Tibial artery (tissue), 4 donors: Measurements from ENCODE around the gene ADAMTSL1.
"Not testable (repeated sequence)": the region's sequence is repeated elsewhere in the genome, so short reads cannot be mapped to it uniquely, and the experiment has no call there.

Experiments used
- DNase-seq, 2 donors: peaks; one replicate each; pipeline ENCODE4 v3.0.0-alpha.2; 2019
- H3K27ac ChIP-seq, 2 donors: fragments of 200-600 bp; sonication (generic) in 1 of 2; 1 replicate in 1 of 2; 2 replicates in 1 of 2; pipeline ENCODE4 v1.5.1; 2018 to 2019; ENCODE audit warnings: mild to moderate bottlenecking in 1 of 2
- H3K27me3 ChIP-seq, 2 donors: fragments of 200-600 bp; sonication (generic) in 1 of 2; one replicate each; pipeline versions ENCODE4 v1.5.1 to v1.6.0; 2016 to 2019
- H3K36me3 ChIP-seq, 3 donors: fragments of 200-600 bp; sonication (generic) in 2 of 3; one replicate each; pipeline ENCODE4 v1.5.1; 2016 to 2019; ENCODE audit warnings: mild to moderate bottlenecking in 2 of 3
- H3K4me1 ChIP-seq, 4 donors: fragments of 200-600 bp; sonication (generic) in 2 of 4; 1 replicate in 3 of 4; 2 replicates in 1 of 4; pipeline ENCODE4 v1.5.1; 2016 to 2019
- H3K4me3 ChIP-seq, 2 donors: fragments of 200-600 bp; sonication (generic) in 1 of 2; 1 replicate in 1 of 2; 2 replicates in 1 of 2; pipeline ENCODE4 v1.5.1; 2018 to 2019; ENCODE audit warnings: mild to moderate bottlenecking in 2 of 2
- H3K9me3 ChIP-seq, 3 donors: fragments of 200-600 bp; sonication (generic) in 1 of 3; one replicate each; pipeline ENCODE4 v1.5.1; 2016 to 2019
- intact Hi-C: fragments of 100-400 bp; cut with DNase I; formaldehyde crosslinking; loops from one replicate; pipeline ENCODE4 v1.15.0; 2023; ENCODE audit warnings: low total_unique reads
- TF ChIP-seq, protein P1 (sequence below), 2 experiments: fragments of 200-600 bp in 1 of 2; fragments of 450-650 bp in 1 of 2; IDR thresholded peaks; one replicate each; pipeline ENCODE4 v1.5.1; 2017 to 2019; ENCODE audit warnings: antibody characterized with exemption in 2 of 2, mild to moderate bottlenecking in 1 of 2, moderate library complexity in 1 of 2

The ADAMTSL1 gene

GRCh38 chr9:18926513-18926912 is 452.6 kb downstream of the ADAMTSL1 start:
- H3K27me3 ChIP-seq, result no peaks in the 10 kb centered on the region
- no peak for DNase-seq
- intact Hi-C loops, result no loop called here
- no peak overlapping the region for H3K4me3 ChIP-seq
- no peaks in the 10 kb centered on the region for H3K9me3 ChIP-seq
- no peak overlapping the region for H3K27ac ChIP-seq
- TF ChIP-seq, protein P1, sequence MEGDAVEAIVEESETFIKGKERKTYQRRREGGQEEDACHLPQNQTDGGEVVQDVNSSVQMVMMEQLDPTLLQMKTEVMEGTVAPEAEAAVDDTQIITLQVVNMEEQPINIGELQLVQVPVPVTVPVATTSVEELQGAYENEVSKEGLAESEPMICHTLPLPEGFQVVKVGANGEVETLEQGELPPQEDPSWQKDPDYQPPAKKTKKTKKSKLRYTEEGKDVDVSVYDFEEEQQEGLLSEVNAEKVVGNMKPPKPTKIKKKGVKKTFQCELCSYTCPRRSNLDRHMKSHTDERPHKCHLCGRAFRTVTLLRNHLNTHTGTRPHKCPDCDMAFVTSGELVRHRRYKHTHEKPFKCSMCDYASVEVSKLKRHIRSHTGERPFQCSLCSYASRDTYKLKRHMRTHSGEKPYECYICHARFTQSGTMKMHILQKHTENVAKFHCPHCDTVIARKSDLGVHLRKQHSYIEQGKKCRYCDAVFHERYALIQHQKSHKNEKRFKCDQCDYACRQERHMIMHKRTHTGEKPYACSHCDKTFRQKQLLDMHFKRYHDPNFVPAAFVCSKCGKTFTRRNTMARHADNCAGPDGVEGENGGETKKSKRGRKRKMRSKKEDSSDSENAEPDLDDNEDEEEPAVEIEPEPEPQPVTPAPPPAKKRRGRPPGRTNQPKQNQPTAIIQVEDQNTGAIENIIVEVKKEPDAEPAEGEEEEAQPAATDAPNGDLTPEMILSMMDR (IDR thresholded peaks at IDR 0.05), result no peak
- H3K36me3 ChIP-seq, result no peaks in the 10 kb centered on the region
- peaks cover 0 to 20% (median 11%) of the 10 kb centered on the region in 4 donors for H3K4me1 ChIP-seq

DNA sequence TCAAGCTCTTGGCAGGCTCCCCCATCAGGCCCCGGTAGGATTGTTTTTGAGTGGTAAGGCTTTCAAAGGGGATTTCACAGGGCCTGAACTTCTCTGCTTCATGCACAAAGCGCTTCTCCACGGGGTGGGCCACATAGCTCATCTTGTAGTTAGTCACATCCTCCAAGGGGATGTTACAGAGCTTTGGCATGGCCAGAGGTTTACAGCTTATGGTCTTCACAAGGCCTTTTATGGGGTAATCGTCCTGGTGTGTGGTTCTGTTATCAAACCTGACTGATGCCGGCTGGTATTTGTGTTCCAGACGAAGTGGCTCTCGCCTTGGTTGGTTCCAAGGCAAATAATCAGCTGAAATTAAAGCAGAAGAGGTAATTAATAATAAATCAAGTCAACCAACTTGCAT is 454.8 kb downstream of the ADAMTSL1 start:
- intact Hi-C loops, result no loop called here
- H3K4me3 ChIP-seq, result no peak overlapping the region
- TF ChIP-seq, protein P1 (IDR thresholded peaks at IDR 0.05), result no peak

DNA sequence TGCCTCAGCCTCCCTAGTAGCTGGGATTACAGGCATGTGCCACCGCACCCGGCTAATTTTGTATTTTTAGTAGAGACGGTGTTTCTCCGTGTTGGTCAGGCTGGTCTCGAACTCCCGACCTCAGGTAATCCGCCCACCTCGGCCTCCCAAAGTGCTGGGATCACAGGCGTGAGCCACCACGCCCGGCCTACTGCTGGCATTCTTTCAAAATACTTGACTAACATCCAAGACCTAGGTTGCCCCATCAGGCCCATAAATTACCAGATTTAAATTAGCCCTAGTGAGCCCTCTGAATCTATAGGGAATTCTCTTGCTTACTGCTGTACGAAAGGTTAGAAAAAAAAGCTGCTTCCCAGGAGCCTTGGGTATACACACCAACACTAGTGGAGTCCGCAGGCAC is 456.7 kb downstream of the ADAMTSL1 start:
- H3K9me3 ChIP-seq, DNase-seq, H3K27me3 ChIP-seq, H3K27ac ChIP-seq, H3K4me1 ChIP-seq, intact Hi-C loops, H3K36me3 ChIP-seq, H3K4me3 ChIP-seq: not testable (repeated sequence)

More for the DNA sequence above, 454.8 kb downstream of the ADAMTSL1 start:
- no peaks in the 10 kb centered on the region for H3K27me3 ChIP-seq
- DNase-seq, result no peak
- H3K36me3 ChIP-seq, result no peaks in the 10 kb centered on the region
- H3K27ac ChIP-seq, result no peak overlapping the region
- no peaks in the 10 kb centered on the region for H3K9me3 ChIP-seq
- H3K4me1 ChIP-seq, result no peaks in the 10 kb centered on the region

DNA sequence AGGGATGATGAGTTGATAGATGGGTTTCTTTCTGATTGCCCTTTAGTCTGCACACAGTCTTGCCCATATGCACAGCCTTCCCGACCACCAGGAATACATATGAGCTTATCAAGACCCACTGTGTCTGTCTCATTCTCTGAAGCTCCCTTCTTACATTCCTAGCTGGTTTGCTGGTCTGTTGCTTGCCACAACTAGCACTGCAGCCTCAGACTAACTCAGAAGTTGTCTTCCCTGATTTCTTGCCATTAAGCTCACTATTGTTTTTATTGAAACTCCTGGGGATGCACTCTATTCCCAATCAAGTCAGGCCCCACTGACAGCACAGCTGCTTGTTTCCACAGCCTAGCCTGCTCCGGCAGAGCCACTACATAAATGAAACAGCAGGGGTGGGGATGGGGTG is 461.6 kb downstream of the ADAMTSL1 start:
- Histone ChIP-seq H3K4me3 (no peak overlapping the region), H3K36me3 (no peaks in the 10 kb centered on the region), H3K4me1 (no peaks in the 10 kb centered on the region), H3K9me3 (no peaks in the 10 kb centered on the region), H3K27ac (no peak overlapping the region), H3K27me3 (no peaks in the 10 kb centered on the region)
- DNase-seq, result no peak
- intact Hi-C loops, result no loop called here
- TF ChIP-seq, protein P1 (IDR thresholded peaks at IDR 0.05), result no peak

- Histone ChIP-seq H3K4me1 (no peaks in the 10 kb centered on the region), H3K27me3 (no peaks in the 10 kb centered on the region), H3K36me3 (no peaks in the 10 kb centered on the region), H3K27ac (no peak overlapping the region), H3K4me3 (no peak overlapping the region), H3K9me3 (no peaks in the 10 kb centered on the region)
- TF ChIP-seq, protein P1 (IDR thresholded peaks at IDR 0.05), result no peak
- intact Hi-C loops, result no loop called here
- DNase-seq, result no peak
Measured at GRCh38 chr9:18936094-18936871, 462.3 kb downstream of the ADAMTSL1 start.

- H3K4me1 ChIP-seq, result no peaks in the 10 kb centered on the region
- intact Hi-C loops, result no loop called here
- no peak overlapping the region for H3K27ac ChIP-seq
- TF ChIP-seq, protein P1 (IDR thresholded peaks at IDR 0.05), result no peak
- DNase-seq, result no peak
- no peak overlapping the region for H3K4me3 ChIP-seq
- no peaks in the 10 kb centered on the region for H3K27me3 ChIP-seq
- H3K9me3 ChIP-seq, result no peaks in the 10 kb centered on the region
- H3K36me3 ChIP-seq, result no peaks in the 10 kb centered on the region
Measured at GRCh38 chr9:18939943-18940342, 466.0 kb downstream of the ADAMTSL1 start.
